Panc1 (cell line): ENCODE data around the gene ENTREP3. TPM values are rescaled to one million over a fixed set of nuclear protein-coding genes. Genes with fewer than 3 reads are reported as not detected.

Experiments used
- ATAC-seq: fragments of 200-7000 bp; cut with Tn5 transposase; 2 replicates; pipeline ENCODE4 v1.9.1; 2020; ENCODE audit warnings: mild to moderate bottlenecking, moderate library complexity
- BruUV-seq: library from RNA; stranded (reverse); fragments of 400-500 nt; replicated peaks from 2 replicates; lab custom pipeline; 2021; lab: Mats Ljungman, UMichigan
- CTCF ChIA-PET: fragments of 300-600 bp; sonication (Branson Sonifier 250); formaldehyde crosslinking; loops from one replicate; lab custom pipeline; 2022; ENCODE audit warnings: antibody characterized with exemption; lab: Charles Lee
- POLR2A ChIA-PET: fragments of 300-600 bp; sonication (Branson Sonifier 250); formaldehyde crosslinking; loops from one replicate; lab custom pipeline; 2022; ENCODE audit warnings: antibody characterized with exemption; lab: Charles Lee
- DNase-seq: peaks from one replicate; pipeline ENCODE4 v3.0.0-alpha.2; 2010; ENCODE audit warnings: low read depth, low spot score
- H3K27ac ChIP-seq: 2 replicates; pipeline ENCODE4 v1.5.1; 2011; ENCODE audit warnings: mild to moderate bottlenecking, low read length, inconsistent platforms
- H3K27me3 ChIP-seq: fragments of 200-500 bp; sonication (Bioruptor generic); 2 replicates; pipeline ENCODE4 v1.6.0; 2014; ENCODE audit warnings: low read length, inconsistent platforms; ENCODE audit not compliant: control insufficient read depth, insufficient read depth
- H3K36me3 ChIP-seq: fragments of 200-500 bp; sonication (Bioruptor generic); 2 replicates; pipeline ENCODE4 v1.5.1; 2014; ENCODE audit warnings: inconsistent platforms, mild to moderate bottlenecking, low read length, moderate library complexity; ENCODE audit not compliant: control insufficient read depth, insufficient read depth
- H3K4me1 ChIP-seq: 2 replicates; pipeline ENCODE4 v1.5.1; 2011; ENCODE audit warnings: inconsistent platforms, mild to moderate bottlenecking, low read length, moderate library complexity; ENCODE audit not compliant: control insufficient read depth, insufficient read depth
- H3K4me3 ChIP-seq, 2 experiments: 2 replicates each; pipeline ENCODE4 v1.5.1; 2011 to 2012; ENCODE audit warnings: low read depth in 2 of 2, low read length in 2 of 2, mild to moderate bottlenecking in 2 of 2, inconsistent platforms in 1 of 2, moderate library complexity in 1 of 2
- H3K9me3 ChIP-seq: fragments of 200-500 bp; sonication (Bioruptor generic); 2 replicates; pipeline ENCODE4 v1.5.1; 2014; ENCODE audit warnings: low read depth, mild to moderate bottlenecking, inconsistent platforms, low read length, moderate library complexity; ENCODE audit not compliant: control insufficient read depth, insufficient read depth
- CTCF ChIP-seq: fragments of 450-650 bp; IDR thresholded peaks from 2 replicates; pipeline ENCODE4 v1.5.1; 2017; ENCODE audit warnings: mild to moderate bottlenecking
- POLR2AphosphoS5 ChIP-seq: IDR thresholded peaks from 2 replicates; pipeline ENCODE4 v1.6.1; 2012; ENCODE audit warnings: mild to moderate bottlenecking, low read depth, low read length, moderate library complexity
- SIN3A ChIP-seq: IDR thresholded peaks from 2 replicates; pipeline ENCODE4 v1.6.1; 2012; ENCODE audit warnings: low read depth, mild to moderate bottlenecking, low read length, moderate library complexity, borderline replicate concordance; ENCODE audit not compliant: insufficient read depth
- TCF7L2 ChIP-seq: IDR thresholded peaks from 2 replicates; pipeline ENCODE4 v1.6.1; 2011; ENCODE audit warnings: mild to moderate bottlenecking, low read depth, low read length, inconsistent platforms
- in situ Hi-C: cut with HindIII; loops from 2 replicates; pipeline ENCODE4 v1.10.0; 2016; ENCODE audit warnings: low sequenced_read_pairs, low pct_unique_long_range_greater_than_20kb
- intact Hi-C: fragments of 100-400 bp; cut with micrococcal nuclease; formaldehyde crosslinking; loops from one replicate; pipeline ENCODE4 v1.10.0; 2022; ENCODE audit not compliant: unreplicated experiment
- total RNA-seq: library from RNA; stranded (reverse); gene quantifications from one replicate; pipeline ENCODE4 v1.2.1, GENCODE V29; 2021; ENCODE audit not compliant: unreplicated experiment
- TF ChIP-seq, protein P1 (sequence below), 2 experiments: IDR thresholded peaks; 2 replicates each; pipeline ENCODE4 v1.6.1; 2011 to 2012; ENCODE audit warnings: low read depth in 2 of 2, control low read depth in 1 of 2, low read length in 1 of 2, mild to moderate bottlenecking in 1 of 2, moderate library complexity in 1 of 2; ENCODE audit not compliant: insufficient read depth in 1 of 2

The ENTREP3 gene
- total RNA-seq, 1 experiment from 2014 or later = 94.7 TPM

DNA sequence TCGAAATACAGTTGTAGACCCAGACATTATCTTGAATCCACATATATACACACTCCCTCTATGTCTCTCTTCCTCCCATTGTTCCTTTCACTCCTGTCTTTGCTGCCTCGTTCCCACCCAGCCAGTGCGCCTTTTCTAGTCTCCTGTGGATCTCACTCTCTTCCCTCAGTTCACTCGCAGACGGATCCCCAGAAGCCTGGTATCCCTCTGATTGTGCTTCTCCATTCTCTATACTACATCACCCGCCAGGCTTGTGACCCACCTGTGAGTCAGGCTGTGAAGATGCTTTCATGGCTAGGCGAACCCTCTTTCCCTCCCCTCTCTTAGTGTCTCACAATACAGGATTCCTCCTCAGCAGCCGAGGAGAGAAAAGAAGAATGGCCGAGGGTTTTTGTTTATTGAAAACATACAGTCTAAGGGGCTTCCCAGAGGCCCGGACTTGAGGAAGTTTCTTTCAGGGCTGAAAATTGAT is 23.4 kb upstream of the ENTREP3 start:
- BruUV-seq = no TSS peak
- ATAC-seq = no peak

GRCh38 chr1:155277902-155278688 is 22.8 kb upstream of the ENTREP3 start:
- Histone ChIP-seq H3K36me3 (no peaks in the 10 kb centered on the region; the same call in 1 of the 2 replicates), H3K4me3 (peak overlapping the region; percentile 70 to 80), H3K4me1 (peaks cover 15% of the 10 kb centered on the region), H3K27me3 (no peaks in the 10 kb centered on the region), H3K9me3 (no peaks in the 10 kb centered on the region), H3K27ac (peak overlapping the region; percentile 56)
- ChIA-PET POLR2A (no interaction called here), CTCF (interaction anchor here (1.0 to 1.4 kb wide), 2 partner anchors 27 to 46 kb away, joined by 3 to 7 read pairs; no protein-coding TSS in a partner anchor)
- intact Hi-C loops (loop anchor here (1.0 kb wide), 1 partner anchor 45 kb away; no protein-coding TSS in a partner anchor), in situ Hi-C loops (no loop called here)
- no TSS peak for BruUV-seq
- no peak; the same call in 1 of the 2 replicates for TF ChIP-seq CTCF
- TF ChIP-seq TCF7L2 = 0 out of 2 replicates have a peak, but pooled peaks have one; percentile 0
- TF ChIP-seq SIN3A = no peak
- TF ChIP-seq, protein P1, sequence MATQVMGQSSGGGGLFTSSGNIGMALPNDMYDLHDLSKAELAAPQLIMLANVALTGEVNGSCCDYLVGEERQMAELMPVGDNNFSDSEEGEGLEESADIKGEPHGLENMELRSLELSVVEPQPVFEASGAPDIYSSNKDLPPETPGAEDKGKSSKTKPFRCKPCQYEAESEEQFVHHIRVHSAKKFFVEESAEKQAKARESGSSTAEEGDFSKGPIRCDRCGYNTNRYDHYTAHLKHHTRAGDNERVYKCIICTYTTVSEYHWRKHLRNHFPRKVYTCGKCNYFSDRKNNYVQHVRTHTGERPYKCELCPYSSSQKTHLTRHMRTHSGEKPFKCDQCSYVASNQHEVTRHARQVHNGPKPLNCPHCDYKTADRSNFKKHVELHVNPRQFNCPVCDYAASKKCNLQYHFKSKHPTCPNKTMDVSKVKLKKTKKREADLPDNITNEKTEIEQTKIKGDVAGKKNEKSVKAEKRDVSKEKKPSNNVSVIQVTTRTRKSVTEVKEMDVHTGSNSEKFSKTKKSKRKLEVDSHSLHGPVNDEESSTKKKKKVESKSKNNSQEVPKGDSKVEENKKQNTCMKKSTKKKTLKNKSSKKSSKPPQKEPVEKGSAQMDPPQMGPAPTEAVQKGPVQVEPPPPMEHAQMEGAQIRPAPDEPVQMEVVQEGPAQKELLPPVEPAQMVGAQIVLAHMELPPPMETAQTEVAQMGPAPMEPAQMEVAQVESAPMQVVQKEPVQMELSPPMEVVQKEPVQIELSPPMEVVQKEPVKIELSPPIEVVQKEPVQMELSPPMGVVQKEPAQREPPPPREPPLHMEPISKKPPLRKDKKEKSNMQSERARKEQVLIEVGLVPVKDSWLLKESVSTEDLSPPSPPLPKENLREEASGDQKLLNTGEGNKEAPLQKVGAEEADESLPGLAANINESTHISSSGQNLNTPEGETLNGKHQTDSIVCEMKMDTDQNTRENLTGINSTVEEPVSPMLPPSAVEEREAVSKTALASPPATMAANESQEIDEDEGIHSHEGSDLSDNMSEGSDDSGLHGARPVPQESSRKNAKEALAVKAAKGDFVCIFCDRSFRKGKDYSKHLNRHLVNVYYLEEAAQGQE (IDR thresholded peaks at IDR 0.05; ENCODE audit: insufficient read depth in 1 of 2, low read depth in 2 of 2, low read length in 1 of 2) = peak; percentile 89 to 90
- no peak for TF ChIP-seq POLR2AphosphoS5
- ATAC-seq = peak; percentile 60
- DNase-seq = no peak

More for the DNA sequence above, 23.4 kb upstream of the ENTREP3 start:
- Histone ChIP-seq H3K36me3 (no peaks in the 10 kb centered on the region), H3K27me3 (no peaks in the 10 kb centered on the region), H3K4me3 (peak overlapping the region; percentile 70 to 80; a peak in 3 of 4 replicates), H3K4me1 (peaks cover 15% of the 10 kb centered on the region), H3K27ac (no peak overlapping the region), H3K9me3 (no peaks in the 10 kb centered on the region)
- ChIA-PET CTCF (interaction anchor here (1.0 to 1.4 kb wide), 2 partner anchors 28 to 45 kb away, joined by 3 to 7 read pairs; no protein-coding TSS in a partner anchor), POLR2A (no interaction called here)
- no peak for DNase-seq
- in situ Hi-C loops (no loop called here), intact Hi-C loops (no loop called here)
- TF ChIP-seq, protein P1 (IDR thresholded peaks at IDR 0.05; ENCODE audit: insufficient read depth in 1 of 2, low read depth in 2 of 2, low read length in 1 of 2) = no peak
- no peak for TF ChIP-seq SIN3A
- no peak for TF ChIP-seq TCF7L2
- TF ChIP-seq CTCF = no peak
- no peak for TF ChIP-seq POLR2AphosphoS5
